SK-N-SH treated with all-trans-retinoic acid at 6 μM for 48 hours (cell line): Measurements from ENCODE around the gene ARID1B.

Experiments used
- ATAC-seq: fragments of 200-7000 bp; cut with Tn5 transposase; 3 replicates; pipeline ENCODE4 v1.9.1; 2020; ENCODE audit warnings: mild to moderate bottlenecking, moderate library complexity
- ARNTL ChIP-seq: fragments of 450-650 bp; formaldehyde crosslinking; IDR thresholded peaks from 2 replicates; pipeline ENCODE4 v1.5.0; 2020; ENCODE audit warnings: low read depth, mild to moderate bottlenecking, moderate library complexity, borderline replicate concordance
- BACH2 ChIP-seq: fragments of 250-450 bp; sonication (Bioruptor Pico); IDR thresholded peaks from 2 replicates; pipeline ENCODE4 v1.9.0; 2021; ENCODE audit warnings: mild to moderate bottlenecking, borderline replicate concordance
- CSDC2 ChIP-seq: fragments of 250-450 bp; sonication (Bioruptor Pico); IDR thresholded peaks from 2 replicates; pipeline ENCODE4 v1.5.0; 2020; ENCODE audit warnings: mild to moderate bottlenecking, moderate library complexity
- ESRRG ChIP-seq: fragments of 250-450 bp; sonication (Bioruptor Pico); IDR thresholded peaks from 2 replicates; pipeline ENCODE4 v1.6.1; 2021; ENCODE audit warnings: mild to moderate bottlenecking
- GLIS3 ChIP-seq: fragments of 250-450 bp; sonication (Bioruptor Pico); IDR thresholded peaks from 2 replicates; pipeline ENCODE4 v1.5.0; 2020; ENCODE audit warnings: mild to moderate bottlenecking, moderate library complexity
- ISL1 ChIP-seq: fragments of 250-450 bp; sonication (Bioruptor Pico); IDR thresholded peaks from 2 replicates; pipeline ENCODE4 v2.1.2; 2022; ENCODE audit warnings: mild to moderate bottlenecking, moderate library complexity
- OSR1 ChIP-seq: fragments of 250-450 bp; sonication (Bioruptor Pico); IDR thresholded peaks from 2 replicates; pipeline ENCODE4 v1.8.0; 2022; ENCODE audit warnings: moderate library complexity, mild to moderate bottlenecking, inconsistent platforms
- PPARA ChIP-seq: fragments of 250-450 bp; sonication (Bioruptor Pico); IDR thresholded peaks from 2 replicates; pipeline ENCODE4 v1.5.0; 2020; ENCODE audit warnings: mild to moderate bottlenecking, borderline replicate concordance
- SNAI2 ChIP-seq: fragments of 250-450 bp; sonication (Bioruptor Pico); IDR thresholded peaks from 2 replicates; pipeline ENCODE4 v1.5.0; 2020; ENCODE audit warnings: mild to moderate bottlenecking, moderate library complexity
- TCF4 ChIP-seq: fragments of 250-450 bp; sonication (Bioruptor Pico); IDR thresholded peaks from 2 replicates; pipeline ENCODE4 v1.8.0; 2021; ENCODE audit warnings: mild to moderate bottlenecking, moderate library complexity, borderline replicate concordance
- TOX ChIP-seq: fragments of 250-450 bp; sonication (Bioruptor Pico); IDR thresholded peaks from 2 replicates; pipeline ENCODE4 v1.8.0; 2021; ENCODE audit warnings: mild to moderate bottlenecking, moderate library complexity, borderline replicate concordance
- ZC3H10 ChIP-seq: fragments of 250-450 bp; sonication (Bioruptor Pico); IDR thresholded peaks from 2 replicates; pipeline ENCODE4 v1.5.1; 2021; ENCODE audit warnings: mild to moderate bottlenecking, moderate library complexity
- ZFP3 ChIP-seq: fragments of 250-450 bp; sonication (Bioruptor Pico); IDR thresholded peaks from 2 replicates; pipeline ENCODE4 v1.5.0; 2020; ENCODE audit warnings: mild to moderate bottlenecking, moderate library complexity
- ZFP30 ChIP-seq: fragments of 450-650 bp; formaldehyde crosslinking; IDR thresholded peaks from 2 replicates; pipeline ENCODE4 v1.5.0; 2022; ENCODE audit warnings: mild to moderate bottlenecking, moderate library complexity
- ZNF565 ChIP-seq: fragments of 450-650 bp; formaldehyde crosslinking; conservative IDR thresholded peaks from 2 replicates; pipeline ENCODE4 v1.5.0; 2020; ENCODE audit warnings: low read depth, mild to moderate bottlenecking, moderate library complexity
- ZNF70 ChIP-seq: fragments of 450-650 bp; formaldehyde crosslinking; IDR thresholded peaks from 2 replicates; pipeline ENCODE4 v1.5.0; 2020; ENCODE audit warnings: mild to moderate bottlenecking, moderate library complexity
- ZNF8 ChIP-seq: fragments of 450-650 bp; formaldehyde crosslinking; IDR thresholded peaks from 2 replicates; pipeline ENCODE4 v1.5.0; 2020; ENCODE audit warnings: mild to moderate bottlenecking, moderate library complexity
- TF ChIP-seq, protein P1 (sequence below): fragments of 250-450 bp; sonication (Bioruptor Pico); IDR thresholded peaks from 2 replicates; pipeline ENCODE4 v1.5.1; 2020; ENCODE audit warnings: low read depth, mild to moderate bottlenecking, moderate library complexity
- TF ChIP-seq, protein P2 (sequence below): fragments of 250-450 bp; sonication (Bioruptor Pico); IDR thresholded peaks from 2 replicates; pipeline ENCODE4 v1.5.1; 2021; ENCODE audit warnings: mild to moderate bottlenecking, moderate library complexity
- TF ChIP-seq, protein P3 (sequence below): fragments of 250-450 bp; sonication (Bioruptor Pico); IDR thresholded peaks from 2 replicates; pipeline ENCODE4 v1.8.0; 2021; ENCODE audit warnings: low read depth, mild to moderate bottlenecking, moderate library complexity, borderline replicate concordance
- TF ChIP-seq, protein P4 (sequence below): fragments of 250-450 bp; sonication (Bioruptor Pico); IDR thresholded peaks from 2 replicates; pipeline ENCODE4 v1.8.0; 2020; ENCODE audit warnings: mild to moderate bottlenecking, moderate library complexity, borderline replicate concordance
- TF ChIP-seq, protein P5 (sequence below): fragments of 250-450 bp; sonication (Bioruptor Pico); IDR thresholded peaks from 2 replicates; pipeline ENCODE4 v1.5.0; 2020; ENCODE audit warnings: mild to moderate bottlenecking, moderate library complexity

ARID1B gene

DNA sequence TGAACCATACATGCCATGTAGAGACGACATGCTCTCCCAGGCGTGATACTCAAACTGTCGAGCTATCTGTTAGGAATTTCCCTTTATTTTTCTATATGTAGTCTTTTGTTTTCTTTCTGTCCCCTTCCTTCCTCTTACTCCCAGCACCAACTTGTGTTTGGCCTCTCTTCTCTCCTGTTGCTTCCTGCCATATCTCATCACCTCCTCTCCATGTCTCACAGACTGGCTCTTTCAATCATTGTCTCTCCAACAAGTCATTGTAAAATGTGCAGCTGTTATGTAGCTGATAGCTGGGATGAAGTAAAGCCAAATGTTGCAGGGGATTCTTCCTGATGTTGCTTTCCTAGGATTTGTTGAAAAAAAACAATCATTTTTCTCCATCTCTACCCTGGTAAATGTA, 311.7 kb downstream of the ARID1B start:
- TF ChIP-seq ESRRG (CRISPR knock-in tag) (no peak), ZFP30 (CRISPR knock-in tag) (no peak), ZFP3 (no peak), ZC3H10 (CRISPR knock-in tag) (no peak), CSDC2 (CRISPR knock-in tag) (no peak)
- TF ChIP-seq, protein P1, sequence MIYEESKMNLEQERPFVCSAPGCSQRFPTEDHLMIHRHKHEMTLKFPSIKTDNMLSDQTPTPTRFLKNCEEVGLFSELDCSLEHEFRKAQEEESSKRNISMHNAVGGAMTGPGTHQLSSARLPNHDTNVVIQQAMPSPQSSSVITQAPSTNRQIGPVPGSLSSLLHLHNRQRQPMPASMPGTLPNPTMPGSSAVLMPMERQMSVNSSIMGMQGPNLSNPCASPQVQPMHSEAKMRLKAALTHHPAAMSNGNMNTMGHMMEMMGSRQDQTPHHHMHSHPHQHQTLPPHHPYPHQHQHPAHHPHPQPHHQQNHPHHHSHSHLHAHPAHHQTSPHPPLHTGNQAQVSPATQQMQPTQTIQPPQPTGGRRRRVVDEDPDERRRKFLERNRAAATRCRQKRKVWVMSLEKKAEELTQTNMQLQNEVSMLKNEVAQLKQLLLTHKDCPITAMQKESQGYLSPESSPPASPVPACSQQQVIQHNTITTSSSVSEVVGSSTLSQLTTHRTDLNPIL: no peak
- ATAC-seq: no peak

DNA sequence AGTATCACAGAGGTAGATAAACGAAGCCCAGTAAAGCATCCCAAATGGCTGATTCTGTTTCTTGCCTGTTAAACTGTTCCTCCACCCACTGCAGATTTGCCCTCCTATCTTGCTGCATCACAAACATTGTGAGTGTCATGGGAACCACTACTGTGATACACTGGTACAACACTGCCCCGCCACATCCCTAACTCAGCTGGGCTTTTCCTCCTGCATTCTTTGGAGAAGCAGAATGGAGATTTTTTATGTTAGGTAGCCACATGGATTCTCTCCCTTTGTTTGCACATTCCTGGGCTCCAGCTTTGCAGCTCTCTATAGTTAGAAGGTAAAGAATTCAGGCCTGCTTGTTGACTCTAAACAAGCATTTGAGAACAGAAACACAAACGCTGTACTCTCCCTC, 312.1 kb downstream of the ARID1B start:
- TF ChIP-seq OSR1 (CRISPR knock-in tag) (no peak), ARNTL (no peak), PPARA (CRISPR knock-in tag) (no peak), ZNF8 (CRISPR knock-in tag) (no peak), ZNF565 (CRISPR knock-in tag) (no peak)
- TF ChIP-seq, protein P2, sequence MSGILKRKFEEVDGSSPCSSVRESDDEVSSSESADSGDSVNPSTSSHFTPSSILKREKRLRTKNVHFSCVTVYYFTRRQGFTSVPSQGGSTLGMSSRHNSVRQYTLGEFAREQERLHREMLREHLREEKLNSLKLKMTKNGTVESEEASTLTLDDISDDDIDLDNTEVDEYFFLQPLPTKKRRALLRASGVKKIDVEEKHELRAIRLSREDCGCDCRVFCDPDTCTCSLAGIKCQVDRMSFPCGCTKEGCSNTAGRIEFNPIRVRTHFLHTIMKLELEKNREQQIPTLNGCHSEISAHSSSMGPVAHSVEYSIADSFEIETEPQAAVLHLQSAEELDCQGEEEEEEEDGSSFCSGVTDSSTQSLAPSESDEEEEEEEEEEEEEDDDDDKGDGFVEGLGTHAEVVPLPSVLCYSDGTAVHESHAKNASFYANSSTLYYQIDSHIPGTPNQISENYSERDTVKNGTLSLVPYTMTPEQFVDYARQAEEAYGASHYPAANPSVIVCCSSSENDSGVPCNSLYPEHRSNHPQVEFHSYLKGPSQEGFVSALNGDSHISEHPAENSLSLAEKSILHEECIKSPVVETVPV (CRISPR knock-in tag): no peak
- TF ChIP-seq, all 23 proteins: peak for 0
- peak; percentile 95 for ATAC-seq

DNA sequence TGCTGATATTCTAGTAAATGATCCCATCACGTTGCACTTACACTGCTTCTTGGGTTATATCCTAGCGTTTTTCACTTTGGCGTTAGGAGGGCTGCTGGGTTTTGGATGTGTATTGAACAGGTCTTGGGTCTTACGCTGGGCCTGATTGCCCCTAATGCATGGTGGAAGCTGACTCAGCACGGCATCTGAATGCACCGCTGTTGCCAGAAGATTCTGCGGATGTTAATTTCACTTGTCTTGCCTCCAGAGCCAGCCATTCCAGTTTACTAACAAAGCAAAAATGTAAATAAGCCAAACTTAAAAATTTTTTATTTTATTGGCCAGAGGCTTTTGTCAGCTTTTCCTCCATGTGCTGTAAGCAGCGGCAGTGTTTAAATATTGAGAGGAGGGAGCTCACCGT, 312.7 kb downstream of the ARID1B start:
- ATAC-seq: no peak
- no peak for TF ChIP-seq TOX
- no peak for TF ChIP-seq ZFP3
- TF ChIP-seq, protein P1: no peak
- no peak for TF ChIP-seq ISL1 (CRISPR knock-in tag)
- TF ChIP-seq CSDC2 (CRISPR knock-in tag): no peak
- TF ChIP-seq PPARA (CRISPR knock-in tag): no peak
- no peak for TF ChIP-seq BACH2 (CRISPR knock-in tag)
- TF ChIP-seq ZNF565 (CRISPR knock-in tag): no peak
- no peak for TF ChIP-seq SNAI2 (CRISPR knock-in tag)
- no peak for TF ChIP-seq OSR1 (CRISPR knock-in tag)
- TF ChIP-seq GLIS3 (CRISPR knock-in tag): no peak

DNA sequence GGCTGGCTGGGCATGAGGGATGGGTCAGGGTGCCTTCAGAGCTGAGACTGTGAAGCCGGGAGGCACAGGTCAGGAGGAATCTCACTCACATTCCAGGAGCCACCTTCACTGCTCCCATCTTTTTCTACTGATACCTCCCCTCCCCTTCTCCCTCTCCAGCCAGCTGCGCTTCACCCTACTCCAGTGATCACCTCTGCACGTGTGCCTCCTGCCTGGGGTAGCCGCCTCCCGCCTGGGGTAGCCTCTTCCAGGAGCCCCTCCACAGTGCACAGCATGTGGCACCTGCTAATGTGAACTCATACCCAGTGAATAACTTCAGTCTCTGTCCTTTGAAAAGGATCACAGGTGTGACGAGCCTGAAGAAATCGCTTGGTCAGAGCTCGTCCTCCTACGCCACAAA, 313.6 kb downstream of the ARID1B start:
- no peak for ATAC-seq
- TF ChIP-seq ZC3H10 (CRISPR knock-in tag) (no peak), TOX (no peak), ARNTL (no peak), ISL1 (CRISPR knock-in tag) (no peak), ZNF8 (CRISPR knock-in tag) (no peak), OSR1 (CRISPR knock-in tag) (no peak), GLIS3 (CRISPR knock-in tag) (no peak), ESRRG (CRISPR knock-in tag) (no peak), BACH2 (CRISPR knock-in tag) (no peak), PPARA (CRISPR knock-in tag) (no peak), ZFP3 (no peak), ZFP30 (CRISPR knock-in tag) (no peak), TCF4 (no peak), ZNF565 (CRISPR knock-in tag) (no peak), ZNF70 (CRISPR knock-in tag) (no peak), CSDC2 (CRISPR knock-in tag) (no peak)
- TF ChIP-seq, protein P3, sequence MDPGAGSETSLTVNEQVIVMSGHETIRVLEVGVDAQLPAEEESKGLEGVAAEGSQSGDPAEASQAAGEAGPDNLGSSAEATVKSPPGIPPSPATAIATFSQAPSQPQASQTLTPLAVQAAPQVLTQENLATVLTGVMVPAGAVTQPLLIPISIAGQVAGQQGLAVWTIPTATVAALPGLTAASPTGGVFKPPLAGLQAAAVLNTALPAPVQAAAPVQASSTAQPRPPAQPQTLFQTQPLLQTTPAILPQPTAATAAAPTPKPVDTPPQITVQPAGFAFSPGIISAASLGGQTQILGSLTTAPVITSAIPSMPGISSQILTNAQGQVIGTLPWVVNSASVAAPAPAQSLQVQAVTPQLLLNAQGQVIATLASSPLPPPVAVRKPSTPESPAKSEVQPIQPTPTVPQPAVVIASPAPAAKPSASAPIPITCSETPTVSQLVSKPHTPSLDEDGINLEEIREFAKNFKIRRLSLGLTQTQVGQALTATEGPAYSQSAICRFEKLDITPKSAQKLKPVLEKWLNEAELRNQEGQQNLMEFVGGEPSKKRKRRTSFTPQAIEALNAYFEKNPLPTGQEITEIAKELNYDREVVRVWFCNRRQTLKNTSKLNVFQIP (CRISPR knock-in tag): no peak
- TF ChIP-seq, protein P2 (CRISPR knock-in tag): no peak
- TF ChIP-seq, protein P4, sequence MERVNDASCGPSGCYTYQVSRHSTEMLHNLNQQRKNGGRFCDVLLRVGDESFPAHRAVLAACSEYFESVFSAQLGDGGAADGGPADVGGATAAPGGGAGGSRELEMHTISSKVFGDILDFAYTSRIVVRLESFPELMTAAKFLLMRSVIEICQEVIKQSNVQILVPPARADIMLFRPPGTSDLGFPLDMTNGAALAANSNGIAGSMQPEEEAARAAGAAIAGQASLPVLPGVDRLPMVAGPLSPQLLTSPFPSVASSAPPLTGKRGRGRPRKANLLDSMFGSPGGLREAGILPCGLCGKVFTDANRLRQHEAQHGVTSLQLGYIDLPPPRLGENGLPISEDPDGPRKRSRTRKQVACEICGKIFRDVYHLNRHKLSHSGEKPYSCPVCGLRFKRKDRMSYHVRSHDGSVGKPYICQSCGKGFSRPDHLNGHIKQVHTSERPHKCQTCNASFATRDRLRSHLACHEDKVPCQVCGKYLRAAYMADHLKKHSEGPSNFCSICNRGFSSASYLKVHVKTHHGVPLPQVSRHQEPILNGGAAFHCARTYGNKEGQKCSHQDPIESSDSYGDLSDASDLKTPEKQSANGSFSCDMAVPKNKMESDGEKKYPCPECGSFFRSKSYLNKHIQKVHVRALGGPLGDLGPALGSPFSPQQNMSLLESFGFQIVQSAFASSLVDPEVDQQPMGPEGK (CRISPR knock-in tag): no peak
- TF ChIP-seq, protein P5, sequence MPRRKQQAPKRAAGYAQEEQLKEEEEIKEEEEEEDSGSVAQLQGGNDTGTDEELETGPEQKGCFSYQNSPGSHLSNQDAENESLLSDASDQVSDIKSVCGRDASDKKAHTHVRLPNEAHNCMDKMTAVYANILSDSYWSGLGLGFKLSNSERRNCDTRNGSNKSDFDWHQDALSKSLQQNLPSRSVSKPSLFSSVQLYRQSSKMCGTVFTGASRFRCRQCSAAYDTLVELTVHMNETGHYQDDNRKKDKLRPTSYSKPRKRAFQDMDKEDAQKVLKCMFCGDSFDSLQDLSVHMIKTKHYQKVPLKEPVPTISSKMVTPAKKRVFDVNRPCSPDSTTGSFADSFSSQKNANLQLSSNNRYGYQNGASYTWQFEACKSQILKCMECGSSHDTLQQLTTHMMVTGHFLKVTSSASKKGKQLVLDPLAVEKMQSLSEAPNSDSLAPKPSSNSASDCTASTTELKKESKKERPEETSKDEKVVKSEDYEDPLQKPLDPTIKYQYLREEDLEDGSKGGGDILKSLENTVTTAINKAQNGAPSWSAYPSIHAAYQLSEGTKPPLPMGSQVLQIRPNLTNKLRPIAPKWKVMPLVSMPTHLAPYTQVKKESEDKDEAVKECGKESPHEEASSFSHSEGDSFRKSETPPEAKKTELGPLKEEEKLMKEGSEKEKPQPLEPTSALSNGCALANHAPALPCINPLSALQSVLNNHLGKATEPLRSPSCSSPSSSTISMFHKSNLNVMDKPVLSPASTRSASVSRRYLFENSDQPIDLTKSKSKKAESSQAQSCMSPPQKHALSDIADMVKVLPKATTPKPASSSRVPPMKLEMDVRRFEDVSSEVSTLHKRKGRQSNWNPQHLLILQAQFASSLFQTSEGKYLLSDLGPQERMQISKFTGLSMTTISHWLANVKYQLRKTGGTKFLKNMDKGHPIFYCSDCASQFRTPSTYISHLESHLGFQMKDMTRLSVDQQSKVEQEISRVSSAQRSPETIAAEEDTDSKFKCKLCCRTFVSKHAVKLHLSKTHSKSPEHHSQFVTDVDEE (CRISPR knock-in tag): no peak
